Medulla oblongata (tissue), 1 donor: Measurements from ENCODE around the gene TOMM5.
"Not testable (repeated sequence)": the region's sequence is repeated elsewhere in the genome, so short reads cannot be mapped to it uniquely, and the experiment has no call there.

Experiments used
- DNase-seq: peaks from one replicate; pipeline ENCODE4 v3.0.0-alpha.2; 2015; ENCODE audit errors: extremely low spot score

Gene TOMM5

GRCh38 chr9:37611961-37612360 lies 19.6 kb upstream of the TOMM5 start:
- no peak for DNase-seq

GRCh38 chr9:37611014-37611413 lies 18.6 kb upstream of the TOMM5 start:
- no peak for DNase-seq

GRCh38 chr9:37609735-37610397 lies 17.5 kb upstream of the TOMM5 start:
- DNase-seq, result no peak

GRCh38 chr9:37608250-37608649 lies 15.9 kb upstream of the TOMM5 start:
- no peak for DNase-seq

- DNase-seq, result no peak
Measured at GRCh38 chr9:37604296-37604695, 11.9 kb upstream of the TOMM5 start.

GRCh38 chr9:37602817-37603216 lies 10.4 kb upstream of the TOMM5 start:
- DNase-seq, result no peak

- not testable (repeated sequence) for DNase-seq
Measured at GRCh38 chr9:37602061-37602460, 9.7 kb upstream of the TOMM5 start.

GRCh38 chr9:37596504-37596903 lies 4.1 kb upstream of the TOMM5 start:
- DNase-seq, result no peak

GRCh38 chr9:37593883-37594448 lies 1.6 kb upstream of the TOMM5 start:
- DNase-seq, result no peak

- DNase-seq, result no peak
Measured at GRCh38 chr9:37587521-37587920, 4.9 kb downstream of the TOMM5 start.

- DNase-seq, result no peak
Measured at GRCh38 chr9:37583522-37584121, 8.8 kb downstream of the TOMM5 start.

GRCh38 chr9:37582548-37583157 lies 9.7 kb downstream of the TOMM5 start:
- peak; percentile 78 for DNase-seq

GRCh38 chr9:37575921-37576721 lies 16.3 kb downstream of the TOMM5 start, which contains the start of gene FBXO10:
Gene FBXO10, minus strand, starts transcription at chr9:37576380. Its CDS starts 34,612 bp downstream, at chr9:37541768.
- peak; percentile 73 for DNase-seq

GRCh38 chr9:37575511-37575914 lies 16.9 kb downstream of the TOMM5 start:
- DNase-seq, result peak; percentile 45

GRCh38 chr9:37575001-37575400 lies 17.4 kb downstream of the TOMM5 start:
- DNase-seq, result no peak

- DNase-seq, result no peak
Measured at GRCh38 chr9:37574241-37574721, 18.1 kb downstream of the TOMM5 start.

GRCh38 chr9:37571282-37571681 lies 21.1 kb downstream of the TOMM5 start:
- no peak for DNase-seq

- DNase-seq, result no peak
Measured at GRCh38 chr9:37566716-37567115, 25.7 kb downstream of the TOMM5 start.

- no peak for DNase-seq
Measured at GRCh38 chr9:37565661-37566618, 26.5 kb downstream of the TOMM5 start.

GRCh38 chr9:37564916-37565315 lies 27.5 kb downstream of the TOMM5 start:
- DNase-seq, result no peak
